Vein endothelial cell (primary cell): Measurements from ENCODE around the gene IFIT1. TPM values are rescaled to one million over a fixed set of nuclear protein-coding genes. Genes with fewer than 3 reads are reported as not detected.

Experiments used
- total RNA-seq: library from RNA; depleted of rRNA; stranded (reverse); fragments of >200 nt; gene quantifications from 2 replicates; pipeline ENCODE4 v1.2.3, GENCODE V29; 2012

The IFIT1 gene
- 1.3 and 1.6 TPM in 2 replicates for total RNA-seq

GRCh38 chr10:89391907-89392756, at the start of gene IFIT1:
IFIT1 (plus strand) TSS chr10:89392623; CDS start chr10:89392713, 90 bp downstream.

DNA sequence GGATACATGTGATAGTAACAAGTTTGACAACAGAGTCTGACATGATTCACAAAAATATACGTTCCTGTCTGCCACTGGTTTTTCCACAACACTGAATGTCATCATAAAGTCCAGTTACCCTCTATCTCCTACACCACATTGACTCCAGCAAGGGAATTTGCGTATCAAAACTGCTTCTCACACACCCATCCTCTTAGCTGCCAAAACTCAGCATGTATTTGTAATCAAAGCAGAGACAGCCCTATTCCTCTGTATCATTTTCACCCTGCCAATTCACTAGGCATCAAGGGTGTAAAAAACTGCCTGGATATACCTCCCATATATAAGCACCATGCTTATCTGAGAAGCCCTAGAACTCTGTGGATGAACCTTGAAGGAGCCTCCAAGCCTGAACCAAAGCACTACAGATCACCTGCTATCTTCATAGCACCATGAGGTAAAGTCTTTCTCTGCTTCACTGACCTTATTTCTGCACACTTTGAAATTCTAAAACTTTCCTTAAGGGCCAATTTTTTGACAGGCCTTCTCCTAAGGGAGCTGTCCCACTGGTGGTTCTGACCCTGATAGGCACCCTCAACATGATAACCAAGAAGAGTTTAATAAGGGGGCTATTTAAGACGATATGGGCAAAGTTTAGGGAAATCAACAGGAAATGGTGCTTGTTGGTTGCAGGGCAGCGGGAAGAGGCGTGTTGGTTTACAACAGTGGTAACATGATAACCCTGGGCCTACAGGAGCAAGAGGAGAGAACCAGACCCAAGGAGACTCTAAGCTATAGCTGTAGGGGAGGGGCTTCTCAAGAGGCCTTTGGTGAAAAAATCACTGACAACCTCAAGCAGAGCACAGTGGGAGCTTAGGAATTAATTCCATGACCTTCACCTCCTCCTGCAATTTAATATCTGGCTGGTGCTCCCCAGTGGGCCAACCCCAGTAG, 14.5 kb upstream of the IFIT1 start, which contains the start of gene IFIT1B:
Gene IFIT1B, plus strand, starts transcription at position 352 of the 933 bp plus-strand sequence. Its CDS starts 80 bp downstream, at position 432.

GRCh38 chr10:89414146-89414878, 21.9 kb downstream of the IFIT1 start, which contains the start of gene IFIT5:
IFIT5 (plus strand) TSS chr10:89414568; CDS start chr10:89414799, 231 bp downstream.

Other genes starting within 250 kb of the IFIT1 start
- gene CH25H, start 185.3 kb upstream of the IFIT1 start, total RNA-seq, result 3.2 and 8.5 TPM in 2 replicates
- 23.8 and 40.4 TPM in 2 replicates for gene LIPA, start 140.8 kb upstream of the IFIT1 start, total RNA-seq
- 2.3 and 2.7 TPM in 2 replicates for gene IFIT2, start 90.6 kb upstream of the IFIT1 start, total RNA-seq
- gene IFIT3, start 64.6 kb upstream of the IFIT1 start, total RNA-seq, result 5.4 and 7.5 TPM in 2 replicates
- gene IFIT1B, start 14.6 kb upstream of the IFIT1 start, total RNA-seq, result not detected in 2 replicates
- gene IFIT5, start 21.9 kb downstream of the IFIT1 start, total RNA-seq, result 3.6 and 12.6 TPM in 2 replicates
- gene SLC16A12, start 143.0 kb downstream of the IFIT1 start, total RNA-seq, result 0.10 and 0.65 TPM in 2 replicates